ENCODE measurements around the gene NUP107.

The NUP107 gene

DNA sequence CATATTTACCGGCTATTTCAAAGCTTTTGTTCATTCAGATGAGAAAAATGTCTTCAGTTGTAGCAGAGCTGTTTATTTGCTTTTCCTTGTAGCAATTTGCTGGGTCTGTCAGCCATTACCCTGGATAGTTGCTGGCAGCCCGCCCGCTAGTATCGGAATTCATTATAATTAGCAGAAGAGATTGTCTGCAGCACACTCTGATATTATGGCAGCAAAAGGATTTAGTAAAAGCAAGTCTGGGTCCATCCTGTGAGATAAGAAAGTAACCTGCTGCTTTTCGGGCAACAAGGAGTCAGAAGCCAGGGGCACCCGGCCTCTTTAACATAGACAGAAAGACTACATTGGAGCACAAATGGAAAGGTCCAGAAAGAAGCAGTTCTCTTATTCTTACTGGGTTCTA, 53.1 kb downstream of the NUP107 start:
- Histone ChIP-seq H3K4me2 (ENCODE audit: low read depth, low read length) (no peak overlapping the region), H3K9ac (ENCODE audit: low read length) (no peak overlapping the region), H3K9me3 (replicated peaks; ENCODE audit: insufficient read depth, low read length) (no peaks in the 10 kb centered on the region), H3K36me3 (replicated peaks; ENCODE audit: insufficient read depth, low read length) (peaks cover 6% of the 10 kb centered on the region; the same call in 1 of the 2 replicates), H3F3A (ENCODE audit: insufficient read depth, low read length) (no peaks in the 10 kb centered on the region), H3K4me1 (ENCODE audit: low read length) (no peaks in the 10 kb centered on the region), H3K9me2 (replicated peaks; ENCODE audit: insufficient read depth, low read length) (no peaks in the 10 kb centered on the region), H3K27ac (ENCODE audit: low read length) (no peak overlapping the region), H2AFZ (ENCODE audit: low read length) (no peak overlapping the region), H4K20me1 (ENCODE audit: insufficient read depth, low read length) (no peaks in the 10 kb centered on the region), H3K79me2 (ENCODE audit: low read length) (no peaks in the 10 kb centered on the region), H3K4me3 (ENCODE audit: low read length) (no peak overlapping the region), H3K27me3 (replicated peaks; ENCODE audit: insufficient read depth, low read length) (no peaks in the 10 kb centered on the region)
- TF ChIP-seq EZH2phosphoT487 (IDR thresholded peaks at IDR 0.05; ENCODE audit: low read length) = no peak
- TF ChIP-seq, protein P1, sequence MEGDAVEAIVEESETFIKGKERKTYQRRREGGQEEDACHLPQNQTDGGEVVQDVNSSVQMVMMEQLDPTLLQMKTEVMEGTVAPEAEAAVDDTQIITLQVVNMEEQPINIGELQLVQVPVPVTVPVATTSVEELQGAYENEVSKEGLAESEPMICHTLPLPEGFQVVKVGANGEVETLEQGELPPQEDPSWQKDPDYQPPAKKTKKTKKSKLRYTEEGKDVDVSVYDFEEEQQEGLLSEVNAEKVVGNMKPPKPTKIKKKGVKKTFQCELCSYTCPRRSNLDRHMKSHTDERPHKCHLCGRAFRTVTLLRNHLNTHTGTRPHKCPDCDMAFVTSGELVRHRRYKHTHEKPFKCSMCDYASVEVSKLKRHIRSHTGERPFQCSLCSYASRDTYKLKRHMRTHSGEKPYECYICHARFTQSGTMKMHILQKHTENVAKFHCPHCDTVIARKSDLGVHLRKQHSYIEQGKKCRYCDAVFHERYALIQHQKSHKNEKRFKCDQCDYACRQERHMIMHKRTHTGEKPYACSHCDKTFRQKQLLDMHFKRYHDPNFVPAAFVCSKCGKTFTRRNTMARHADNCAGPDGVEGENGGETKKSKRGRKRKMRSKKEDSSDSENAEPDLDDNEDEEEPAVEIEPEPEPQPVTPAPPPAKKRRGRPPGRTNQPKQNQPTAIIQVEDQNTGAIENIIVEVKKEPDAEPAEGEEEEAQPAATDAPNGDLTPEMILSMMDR (IDR thresholded peaks at IDR 0.05; ENCODE audit: low read length) = no peak
- no peak for TF ChIP-seq EZH2 (optimal IDR thresholded peaks at IDR 0.05; ENCODE audit: low read depth, low read length)
- no peak for DNase-seq

DNA sequence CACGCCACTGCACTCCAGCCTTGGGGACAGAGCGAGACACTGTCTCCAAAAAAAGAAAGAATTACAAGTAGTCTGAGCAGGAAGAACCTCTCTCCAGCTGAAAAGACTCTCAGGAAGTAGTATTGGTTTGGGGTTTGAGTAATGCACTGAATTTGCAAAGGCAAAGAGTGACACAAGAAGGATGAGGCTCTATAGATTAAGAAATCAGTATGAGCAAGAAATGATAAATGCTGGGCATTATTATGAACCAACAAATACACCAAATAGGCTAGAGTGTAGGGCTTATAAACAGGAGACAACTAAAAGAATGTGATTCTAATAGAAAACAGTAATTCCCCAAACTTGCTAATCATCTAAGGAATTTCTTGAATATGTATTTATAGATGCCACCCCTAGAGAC, 56.6 kb downstream of the NUP107 start:
- Histone ChIP-seq H4K20me1 (ENCODE audit: insufficient read depth, low read length) (no peaks in the 10 kb centered on the region), H3K27ac (ENCODE audit: low read length) (no peak overlapping the region), H3K4me1 (ENCODE audit: low read length) (peaks cover 8% of the 10 kb centered on the region; the same call in 1 of the 2 replicates), H3F3A (ENCODE audit: insufficient read depth, low read length) (no peaks in the 10 kb centered on the region), H3K36me3 (replicated peaks; ENCODE audit: insufficient read depth, low read length) (no peaks in the 10 kb centered on the region; the same call in 1 of the 2 replicates), H3K79me2 (ENCODE audit: low read length) (peaks cover 18% of the 10 kb centered on the region), H3K9me2 (replicated peaks; ENCODE audit: insufficient read depth, low read length) (no peaks in the 10 kb centered on the region), H3K4me2 (ENCODE audit: low read depth, low read length) (no peak overlapping the region), H3K4me3 (ENCODE audit: low read length) (no peak overlapping the region), H3K9me3 (replicated peaks; ENCODE audit: insufficient read depth, low read length) (no peaks in the 10 kb centered on the region), H3K27me3 (replicated peaks; ENCODE audit: insufficient read depth, low read length) (no peaks in the 10 kb centered on the region), H2AFZ (ENCODE audit: low read length) (no peak overlapping the region), H3K9ac (ENCODE audit: low read length) (no peak overlapping the region)
- TF ChIP-seq, protein P1 (IDR thresholded peaks at IDR 0.05; ENCODE audit: low read length) = no peak
- TF ChIP-seq EZH2phosphoT487 (IDR thresholded peaks at IDR 0.05; ENCODE audit: low read length) = no peak
- TF ChIP-seq EZH2 (optimal IDR thresholded peaks at IDR 0.05; ENCODE audit: low read depth, low read length) = no peak
- no peak for DNase-seq

GRCh38 chr12:68745376-68745903, 58.7 kb downstream of the NUP107 start:
- H3K9me2 ChIP-seq (replicated peaks; ENCODE audit: insufficient read depth, low read length) = no peaks in the 10 kb centered on the region
- TF ChIP-seq, protein P1 (IDR thresholded peaks at IDR 0.05; ENCODE audit: low read length) = no peak
- TF ChIP-seq EZH2phosphoT487 (IDR thresholded peaks at IDR 0.05; ENCODE audit: low read length) = no peak
- no peak for TF ChIP-seq EZH2 (optimal IDR thresholded peaks at IDR 0.05; ENCODE audit: low read depth, low read length)
- H3K4me2 ChIP-seq (ENCODE audit: low read depth, low read length) = peak overlapping the region; percentile 66
- peak overlapping the region; percentile 69 for H2AFZ ChIP-seq (ENCODE audit: low read length)
- no peaks in the 10 kb centered on the region for H3K27me3 ChIP-seq (replicated peaks; ENCODE audit: insufficient read depth, low read length)
- H3F3A ChIP-seq (ENCODE audit: insufficient read depth, low read length) = no peaks in the 10 kb centered on the region
- H4K20me1 ChIP-seq (ENCODE audit: insufficient read depth, low read length) = no peaks in the 10 kb centered on the region
- peaks cover 8% of the 10 kb centered on the region; the same call in 1 of the 2 replicates for H3K4me1 ChIP-seq (ENCODE audit: low read length)
- H3K9ac ChIP-seq (ENCODE audit: low read length) = peak overlapping the region; percentile 71
- peak overlapping the region; percentile 77 for H3K4me3 ChIP-seq (ENCODE audit: low read length)
- DNase-seq = no peak
- peaks cover 22% of the 10 kb centered on the region for H3K79me2 ChIP-seq (ENCODE audit: low read length)
- H3K27ac ChIP-seq (ENCODE audit: low read length) = no peak overlapping the region; the same call in 1 of the 2 replicates
- no peaks in the 10 kb centered on the region; the same call in 1 of the 2 replicates for H3K36me3 ChIP-seq (replicated peaks; ENCODE audit: insufficient read depth, low read length)
- H3K9me3 ChIP-seq (replicated peaks; ENCODE audit: insufficient read depth, low read length) = no peaks in the 10 kb centered on the region

Data from MM.1S (cell line).